OCI-LY7 (cell line): ENCODE measurements around the gene TGFB1I1. TPM values are rescaled to one million over a fixed set of nuclear protein-coding genes. Genes with fewer than 3 reads are reported as not detected.
"Not testable (repeated sequence)": the region's sequence is repeated elsewhere in the genome, so short reads cannot be mapped to it uniquely, and the experiment has no call there.

Experiments
- BruUV-seq: library from RNA; stranded (reverse); fragments of 400-500 nt; replicated peaks from 2 replicates; lab custom pipeline; 2021; lab: Mats Ljungman, UMichigan
- CTCF ChIA-PET: fragments of 300-600 bp; sonication (Branson Sonifier 250); formaldehyde crosslinking; loops from one replicate; lab custom pipeline; 2022; ENCODE audit warnings: antibody characterized with exemption; ENCODE audit not compliant: unreplicated experiment; lab: Charles Lee
- POLR2A ChIA-PET: fragments of 300-600 bp; sonication (Branson Sonifier 250); formaldehyde crosslinking; loops from one replicate; lab custom pipeline; 2022; ENCODE audit warnings: antibody characterized with exemption; lab: Charles Lee
- DNase-seq: peaks from one replicate; pipeline ENCODE4 v3.0.0-alpha.2; 2015; ENCODE audit warnings: low spot score
- H2AFZ ChIP-seq: fragments of 200-600 bp; sonication (generic), shearing (Covaris generic); 2 replicates; pipeline ENCODE4 v1.6.1; 2014; ENCODE audit warnings: mild to moderate bottlenecking, antibody characterized with exemption, low read length, moderate library complexity
- H3K27ac ChIP-seq: fragments of 200-600 bp; sonication (generic); 2 replicates; pipeline ENCODE4 v1.5.1; 2014; ENCODE audit warnings: mixed run types, low read depth, mild to moderate bottlenecking, moderate library complexity, low read length, inconsistent platforms; ENCODE audit not compliant: poor library complexity, severe bottlenecking
- H3K36me3 ChIP-seq: fragments of 200-600 bp; sonication (generic); 2 replicates; pipeline ENCODE4 v1.6.1; 2014; ENCODE audit warnings: mild to moderate bottlenecking, antibody characterized with exemption, low read length, moderate library complexity, mixed read lengths; ENCODE audit not compliant: insufficient read depth
- H3K4me1 ChIP-seq: fragments of 200-600 bp; sonication (generic); 2 replicates; pipeline ENCODE4 v1.5.1; 2014; ENCODE audit warnings: mild to moderate bottlenecking, low read length; ENCODE audit not compliant: insufficient read depth, poor library complexity, severe bottlenecking
- H3K4me2 ChIP-seq: fragments of 200-600 bp; sonication (generic); 2 replicates; pipeline ENCODE4 v1.6.1; 2014; ENCODE audit warnings: mild to moderate bottlenecking, low read length
- H3K4me3 ChIP-seq: fragments of 200-600 bp; sonication (generic); 2 replicates; pipeline ENCODE4 v1.5.1; 2014; ENCODE audit warnings: mild to moderate bottlenecking, low read depth, low read length; ENCODE audit not compliant: poor library complexity, severe bottlenecking
- H3K79me2 ChIP-seq: fragments of 200-600 bp; sonication (generic); 2 replicates; pipeline ENCODE4 v1.6.1; 2016; ENCODE audit warnings: low read depth, mild to moderate bottlenecking, low read length, moderate library complexity, mixed read lengths; ENCODE audit not compliant: insufficient read depth
- H3K9me2 ChIP-seq: fragments of 200-600 bp; sonication (generic); 2 replicates; pipeline ENCODE4 v1.6.1; 2016; ENCODE audit warnings: mild to moderate bottlenecking, low read length, mixed read lengths; ENCODE audit not compliant: insufficient read depth
- H3K9me3 ChIP-seq: fragments of 200-600 bp; sonication (generic); 2 replicates; pipeline ENCODE4 v1.6.1; 2014; ENCODE audit warnings: mild to moderate bottlenecking, mixed run types, low read length, mixed read lengths
- H4K20me1 ChIP-seq: fragments of 200-600 bp; sonication (generic); 2 replicates; pipeline ENCODE4 v1.6.1; 2014; ENCODE audit warnings: mild to moderate bottlenecking, antibody characterized with exemption, low read length, moderate library complexity, mixed read lengths; ENCODE audit not compliant: insufficient read depth
- CTCF ChIP-seq: fragments of 200-600 bp; sonication (generic); conservative IDR thresholded peaks from 2 replicates; pipeline ENCODE4 v1.5.1; 2014; ENCODE audit warnings: mild to moderate bottlenecking, antibody characterized with exemption, low read length, moderate library complexity, mixed read lengths
- EZH2phosphoT487 ChIP-seq: fragments of 200-600 bp; sonication (generic); IDR thresholded peaks from 2 replicates; pipeline ENCODE4 v1.6.1; 2018; ENCODE audit warnings: low read depth, borderline replicate concordance, mild to moderate bottlenecking, mixed run types, antibody characterized with exemption, low read length, moderate library complexity, mixed read lengths
- intact Hi-C: fragments of 100-400 bp; cut with micrococcal nuclease; formaldehyde crosslinking; loops from one replicate; pipeline ENCODE4 v1.10.0; 2022; ENCODE audit not compliant: unreplicated experiment
- total RNA-seq, 2 experiments: library from RNA; depleted of rRNA in 1 of 2; stranded (reverse); fragments of >200 nt in 1 of 2; shearing (Covaris generic) in 1 of 2; gene quantifications; 2 replicates each; pipeline ENCODE4 v1.2.3, GENCODE V29; 2014 to 2022

Gene TGFB1I1
- total RNA-seq, 2 experiments from 2014 or later: 0.38 to 0.73 TPM

- no peak overlapping the region for H2AFZ ChIP-seq
- H3K9me3 ChIP-seq: no peaks in the 10 kb centered on the region
- H3K36me3 ChIP-seq: no peaks in the 10 kb centered on the region
- no peak for DNase-seq
- POLR2A ChIA-PET: no interaction called here
- H3K27ac ChIP-seq: no peak overlapping the region
- H3K4me2 ChIP-seq: no peak overlapping the region
- TF ChIP-seq CTCF: no peak
- no peak for TF ChIP-seq EZH2phosphoT487
- intact Hi-C loops: no loop called here
- no peaks in the 10 kb centered on the region for H4K20me1 ChIP-seq
- CTCF ChIA-PET: no interaction called here
- H3K4me1 ChIP-seq: peaks cover 23% of the 10 kb centered on the region
- no peak overlapping the region for H3K4me3 ChIP-seq
- H3K9me2 ChIP-seq: no peaks in the 10 kb centered on the region
- H3K79me2 ChIP-seq: no peaks in the 10 kb centered on the region
- BruUV-seq: no TSS peak
These were observed 35.5 kb upstream of the TGFB1I1 start for GRCh38 chr16:31436221-31437045.

- POLR2A ChIA-PET: no interaction called here
- CTCF ChIA-PET: no interaction called here
- peaks cover 23% of the 10 kb centered on the region for H3K4me1 ChIP-seq
- H3K9me3 ChIP-seq: no peaks in the 10 kb centered on the region
- H2AFZ ChIP-seq: peak overlapping the region; percentile 58; the same call in 1 of the 2 replicates
- no peaks in the 10 kb centered on the region for H3K36me3 ChIP-seq
- no peaks in the 10 kb centered on the region for H3K79me2 ChIP-seq
- H4K20me1 ChIP-seq: no peaks in the 10 kb centered on the region
- BruUV-seq: no TSS peak
- TF ChIP-seq EZH2phosphoT487 (no peak), CTCF (no peak)
- intact Hi-C loops: no loop called here
- no peak overlapping the region for H3K4me3 ChIP-seq
- H3K4me2 ChIP-seq: 0 out of 2 replicates have a peak overlapping the region, but pooled peaks have one; percentile 62
- H3K27ac ChIP-seq: no peak overlapping the region
- DNase-seq: no peak
- H3K9me2 ChIP-seq: no peaks in the 10 kb centered on the region
These were observed 33.5 kb upstream of the TGFB1I1 start for GRCh38 chr16:31438414-31438813.

GRCh38 chr16:31439023-31439422 lies 32.9 kb upstream of the TGFB1I1 start:
- H3K27ac ChIP-seq, H3K36me3 ChIP-seq, H3K79me2 ChIP-seq, H4K20me1 ChIP-seq, intact Hi-C loops, CTCF ChIA-PET, BruUV-seq, H3K9me3 ChIP-seq, H3K9me2 ChIP-seq, POLR2A ChIA-PET: not testable (repeated sequence)
- peak overlapping the region; percentile 62 for H3K4me2 ChIP-seq
- peak overlapping the region; percentile 58 for H2AFZ ChIP-seq
- H3K4me3 ChIP-seq: peak overlapping the region; percentile 9
- H3K4me1 ChIP-seq: peaks cover 23% of the 10 kb centered on the region
- peak; percentile 37 for DNase-seq
